ENCODE measurements around the gene ANKRD31.

- TF ChIP-seq, protein P1, sequence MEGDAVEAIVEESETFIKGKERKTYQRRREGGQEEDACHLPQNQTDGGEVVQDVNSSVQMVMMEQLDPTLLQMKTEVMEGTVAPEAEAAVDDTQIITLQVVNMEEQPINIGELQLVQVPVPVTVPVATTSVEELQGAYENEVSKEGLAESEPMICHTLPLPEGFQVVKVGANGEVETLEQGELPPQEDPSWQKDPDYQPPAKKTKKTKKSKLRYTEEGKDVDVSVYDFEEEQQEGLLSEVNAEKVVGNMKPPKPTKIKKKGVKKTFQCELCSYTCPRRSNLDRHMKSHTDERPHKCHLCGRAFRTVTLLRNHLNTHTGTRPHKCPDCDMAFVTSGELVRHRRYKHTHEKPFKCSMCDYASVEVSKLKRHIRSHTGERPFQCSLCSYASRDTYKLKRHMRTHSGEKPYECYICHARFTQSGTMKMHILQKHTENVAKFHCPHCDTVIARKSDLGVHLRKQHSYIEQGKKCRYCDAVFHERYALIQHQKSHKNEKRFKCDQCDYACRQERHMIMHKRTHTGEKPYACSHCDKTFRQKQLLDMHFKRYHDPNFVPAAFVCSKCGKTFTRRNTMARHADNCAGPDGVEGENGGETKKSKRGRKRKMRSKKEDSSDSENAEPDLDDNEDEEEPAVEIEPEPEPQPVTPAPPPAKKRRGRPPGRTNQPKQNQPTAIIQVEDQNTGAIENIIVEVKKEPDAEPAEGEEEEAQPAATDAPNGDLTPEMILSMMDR (IDR thresholded peaks at IDR 0.05; ENCODE audit: insufficient read depth, low read depth, low read length): no peak
- no peak for TF ChIP-seq EZH2 (IDR thresholded peaks at IDR 0.05; ENCODE audit: insufficient read depth, low read length)
Observed at GRCh38 chr5:75243100-75243499, 6.4 kb upstream of the ANKRD31 start.

Data from astrocyte (in vitro differentiated cells and primary cell).